ENCODE data around the gene DISC1. TPM values are rescaled to one million over a fixed set of nuclear protein-coding genes. Genes with fewer than 3 reads are reported as not detected.

Gene DISC1
- total and polyA plus RNA-seq, 2 of the 13 experiments (the other 11 are each of a cell fraction or from before 2014, with no cell fraction given): 4.2 to 4.6 TPM

DNA sequence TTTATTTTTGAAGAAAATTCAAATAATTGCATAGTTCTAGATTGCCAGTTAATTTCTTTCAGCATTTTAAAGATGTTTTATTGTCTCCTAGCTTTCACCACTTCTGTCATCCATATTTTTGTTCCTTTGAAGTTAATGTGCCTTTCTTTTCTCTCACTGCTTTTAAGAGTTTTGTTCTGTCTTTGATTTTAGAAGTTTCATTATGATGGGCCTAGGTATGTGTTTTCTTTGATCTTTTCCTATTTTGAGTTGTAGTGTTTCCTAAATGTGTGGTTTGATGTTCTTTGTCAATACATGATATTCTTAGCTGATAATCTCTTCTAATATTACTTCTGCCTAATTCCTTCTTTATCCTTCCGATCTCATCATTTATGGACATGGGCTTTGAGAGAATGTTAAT is 378.7 kb downstream of the DISC1 start (continued):
- TF ChIP-seq, protein P1, sequence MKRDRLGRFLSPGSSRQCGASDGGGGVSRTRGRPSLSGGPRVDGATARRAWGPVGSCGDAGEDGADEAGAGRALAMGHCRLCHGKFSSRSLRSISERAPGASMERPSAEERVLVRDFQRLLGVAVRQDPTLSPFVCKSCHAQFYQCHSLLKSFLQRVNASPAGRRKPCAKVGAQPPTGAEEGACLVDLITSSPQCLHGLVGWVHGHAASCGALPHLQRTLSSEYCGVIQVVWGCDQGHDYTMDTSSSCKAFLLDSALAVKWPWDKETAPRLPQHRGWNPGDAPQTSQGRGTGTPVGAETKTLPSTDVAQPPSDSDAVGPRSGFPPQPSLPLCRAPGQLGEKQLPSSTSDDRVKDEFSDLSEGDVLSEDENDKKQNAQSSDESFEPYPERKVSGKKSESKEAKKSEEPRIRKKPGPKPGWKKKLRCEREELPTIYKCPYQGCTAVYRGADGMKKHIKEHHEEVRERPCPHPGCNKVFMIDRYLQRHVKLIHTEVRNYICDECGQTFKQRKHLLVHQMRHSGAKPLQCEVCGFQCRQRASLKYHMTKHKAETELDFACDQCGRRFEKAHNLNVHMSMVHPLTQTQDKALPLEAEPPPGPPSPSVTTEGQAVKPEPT (CRISPR knock-in tag; IDR thresholded peaks at IDR 0.05; ENCODE audit: low read depth): no peak
- TF ChIP-seq ZNF790 (CRISPR knock-in tag; IDR thresholded peaks at IDR 0.05; ENCODE audit: borderline replicate concordance) (no peak), XBP1 (CRISPR knock-in tag; IDR thresholded peaks at IDR 0.05) (no peak), NR2F2 (IDR thresholded peaks at IDR 0.05; ENCODE audit: borderline replicate concordance, low read depth) (no peak), ZNF770 (CRISPR knock-in tag; IDR thresholded peaks at IDR 0.05) (no peak)
- TF ChIP-seq, protein P2, sequence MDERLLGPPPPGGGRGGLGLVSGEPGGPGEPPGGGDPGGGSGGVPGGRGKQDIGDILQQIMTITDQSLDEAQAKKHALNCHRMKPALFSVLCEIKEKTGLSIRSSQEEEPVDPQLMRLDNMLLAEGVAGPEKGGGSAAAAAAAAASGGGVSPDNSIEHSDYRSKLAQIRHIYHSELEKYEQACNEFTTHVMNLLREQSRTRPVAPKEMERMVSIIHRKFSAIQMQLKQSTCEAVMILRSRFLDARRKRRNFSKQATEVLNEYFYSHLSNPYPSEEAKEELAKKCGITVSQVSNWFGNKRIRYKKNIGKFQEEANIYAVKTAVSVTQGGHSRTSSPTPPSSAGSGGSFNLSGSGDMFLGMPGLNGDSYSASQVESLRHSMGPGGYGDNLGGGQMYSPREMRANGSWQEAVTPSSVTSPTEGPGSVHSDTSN (CRISPR knock-in tag; IDR thresholded peaks at IDR 0.05): no peak
- TF ChIP-seq, protein P3, sequence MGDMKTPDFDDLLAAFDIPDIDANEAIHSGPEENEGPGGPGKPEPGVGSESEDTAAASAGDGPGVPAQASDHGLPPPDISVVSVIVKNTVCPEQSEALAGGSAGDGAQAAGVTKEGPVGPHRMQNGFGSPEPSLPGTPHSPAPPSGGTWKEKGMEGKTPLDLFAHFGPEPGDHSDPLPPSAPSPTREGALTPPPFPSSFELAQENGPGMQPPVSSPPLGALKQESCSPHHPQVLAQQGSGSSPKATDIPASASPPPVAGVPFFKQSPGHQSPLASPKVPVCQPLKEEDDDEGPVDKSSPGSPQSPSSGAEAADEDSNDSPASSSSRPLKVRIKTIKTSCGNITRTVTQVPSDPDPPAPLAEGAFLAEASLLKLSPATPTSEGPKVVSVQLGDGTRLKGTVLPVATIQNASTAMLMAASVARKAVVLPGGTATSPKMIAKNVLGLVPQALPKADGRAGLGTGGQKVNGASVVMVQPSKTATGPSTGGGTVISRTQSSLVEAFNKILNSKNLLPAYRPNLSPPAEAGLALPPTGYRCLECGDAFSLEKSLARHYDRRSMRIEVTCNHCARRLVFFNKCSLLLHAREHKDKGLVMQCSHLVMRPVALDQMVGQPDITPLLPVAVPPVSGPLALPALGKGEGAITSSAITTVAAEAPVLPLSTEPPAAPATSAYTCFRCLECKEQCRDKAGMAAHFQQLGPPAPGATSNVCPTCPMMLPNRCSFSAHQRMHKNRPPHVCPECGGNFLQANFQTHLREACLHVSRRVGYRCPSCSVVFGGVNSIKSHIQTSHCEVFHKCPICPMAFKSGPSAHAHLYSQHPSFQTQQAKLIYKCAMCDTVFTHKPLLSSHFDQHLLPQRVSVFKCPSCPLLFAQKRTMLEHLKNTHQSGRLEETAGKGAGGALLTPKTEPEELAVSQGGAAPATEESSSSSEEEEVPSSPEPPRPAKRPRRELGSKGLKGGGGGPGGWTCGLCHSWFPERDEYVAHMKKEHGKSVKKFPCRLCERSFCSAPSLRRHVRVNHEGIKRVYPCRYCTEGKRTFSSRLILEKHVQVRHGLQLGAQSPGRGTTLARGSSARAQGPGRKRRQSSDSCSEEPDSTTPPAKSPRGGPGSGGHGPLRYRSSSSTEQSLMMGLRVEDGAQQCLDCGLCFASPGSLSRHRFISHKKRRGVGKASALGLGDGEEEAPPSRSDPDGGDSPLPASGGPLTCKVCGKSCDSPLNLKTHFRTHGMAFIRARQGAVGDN (CRISPR knock-in tag; IDR thresholded peaks at IDR 0.05): no peak
